Astrocyte of the spinal cord (primary cell): ENCODE measurements around the gene KLF15.

ENCODE experiments used
- DNase-seq: peaks from one replicate; pipeline ENCODE4 v3.0.0; 2011; ENCODE audit warnings: low read depth, low spot score
- H3K4me3 ChIP-seq: 2 replicates; pipeline ENCODE4 v1.5.1; 2011; ENCODE audit warnings: low read depth, mild to moderate bottlenecking, low read length, moderate library complexity
- CTCF ChIP-seq: IDR thresholded peaks from 2 replicates; pipeline ENCODE4 v1.5.1; 2012; ENCODE audit warnings: low read depth, mild to moderate bottlenecking, low read length, inconsistent platforms
- in situ Hi-C: cut with HindIII; loops from 2 replicates; pipeline ENCODE4 v1.10.0; 2017; ENCODE audit warnings: low sequenced_read_pairs

Gene KLF15

DNA sequence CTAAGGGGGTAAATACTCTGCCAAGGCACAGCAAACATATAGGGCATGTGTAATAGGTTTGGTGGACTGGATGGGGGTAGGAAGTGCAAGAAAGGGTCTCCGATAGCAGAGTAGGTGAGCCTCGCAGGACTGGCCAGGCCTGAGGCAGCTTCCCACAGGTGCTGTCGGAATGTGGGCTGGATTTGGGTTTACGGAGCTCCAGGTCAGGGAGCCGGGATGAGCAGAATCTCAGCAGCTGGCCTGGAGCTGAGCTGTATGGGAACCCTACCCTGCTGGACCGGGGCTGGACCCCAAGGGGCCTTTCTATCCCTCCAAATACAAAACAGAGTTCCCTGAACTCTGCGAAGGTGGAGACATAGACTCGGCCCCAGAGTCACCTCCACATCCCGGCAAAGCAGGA lies 15.0 kb downstream of the KLF15 start:
- no peak for TF ChIP-seq CTCF
- in situ Hi-C loops = no loop called here
- no peak for DNase-seq
- H3K4me3 ChIP-seq = no peak overlapping the region

DNA sequence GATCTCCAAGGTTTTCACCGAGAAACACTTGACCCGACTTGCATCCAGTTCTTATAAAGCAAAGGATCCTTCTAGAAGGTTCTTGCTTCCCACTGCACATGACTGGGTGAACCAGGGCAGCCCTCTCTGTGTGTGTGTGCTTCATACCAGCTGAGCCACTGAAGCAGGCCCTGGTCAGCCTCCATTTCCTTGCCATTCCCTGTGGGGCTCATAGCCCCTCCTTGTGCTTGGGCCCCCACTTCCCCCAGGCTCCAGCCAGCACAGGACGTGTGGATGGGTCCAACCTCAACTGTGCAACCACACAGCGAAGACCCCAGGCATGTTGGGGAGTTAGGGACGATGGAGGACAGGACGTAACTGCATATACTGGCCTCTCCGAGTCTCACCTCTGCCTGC lies 15.5 kb downstream of the KLF15 start:
- no peak for DNase-seq
- in situ Hi-C loops = no loop called here
- no peak for TF ChIP-seq CTCF
- H3K4me3 ChIP-seq = no peak overlapping the region

GRCh38 chr3:126340943-126341754 lies 16.1 kb downstream of the KLF15 start:
- DNase-seq = no peak
- no peak overlapping the region for H3K4me3 ChIP-seq
- in situ Hi-C loops = no loop called here
- TF ChIP-seq CTCF = no peak

GRCh38 chr3:126340596-126340942 lies 16.6 kb downstream of the KLF15 start:
- no peak for TF ChIP-seq CTCF
- in situ Hi-C loops = no loop called here
- DNase-seq = no peak

GRCh38 chr3:126340081-126340511 lies 17.1 kb downstream of the KLF15 start:
- DNase-seq = no peak
- in situ Hi-C loops = no loop called here
- TF ChIP-seq CTCF = no peak
- H3K4me3 ChIP-seq = no peak overlapping the region

More at GRCh38 chr3:126340596-126340942, 16.6 kb downstream of the KLF15 start:
- no peak overlapping the region for H3K4me3 ChIP-seq

- no peak for TF ChIP-seq CTCF
- no peak for DNase-seq
- in situ Hi-C loops = no loop called here
- H3K4me3 ChIP-seq = no peak overlapping the region
Measured at GRCh38 chr3:126339466-126339865, 17.7 kb downstream of the KLF15 start.
